ENCODE measurements around the gene ITSN1.

DNA sequence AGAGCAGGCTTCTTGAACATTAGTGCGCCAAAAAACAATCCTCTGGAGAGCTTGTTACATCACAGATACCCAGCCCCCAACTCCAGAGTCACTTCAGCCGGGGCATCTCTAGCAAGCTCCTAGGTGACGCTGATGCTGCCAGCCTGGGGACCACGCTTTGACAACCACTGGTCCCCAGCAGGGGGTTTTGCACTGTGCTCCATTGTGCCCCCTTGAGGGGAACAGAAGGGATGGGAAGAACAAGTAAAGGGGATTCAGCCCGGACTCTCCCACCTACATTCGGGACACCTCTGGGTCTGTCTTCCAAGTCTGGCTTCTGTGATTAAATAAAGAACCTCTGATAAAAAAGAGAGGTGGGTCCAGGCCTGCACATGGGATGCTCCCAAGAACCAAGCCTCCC is 212.9 kb downstream of the ITSN1 start:
- TF ChIP-seq TAF1 (IDR thresholded peaks at IDR 0.05; ENCODE audit: borderline replicate concordance, insufficient read depth, low read length) (no peak), POLR2AphosphoS5 (IDR thresholded peaks at IDR 0.05; ENCODE audit: low read depth, low read length) (no peak), SIN3A (IDR thresholded peaks at IDR 0.05; ENCODE audit: borderline replicate concordance, insufficient read depth, low read length) (no peak), FOXP2 (optimal IDR thresholded peaks at IDR 0.05; ENCODE audit: borderline replicate concordance, extremely low read depth, extremely low read length, insufficient read depth) (no peak)
- TF ChIP-seq, protein P1, sequence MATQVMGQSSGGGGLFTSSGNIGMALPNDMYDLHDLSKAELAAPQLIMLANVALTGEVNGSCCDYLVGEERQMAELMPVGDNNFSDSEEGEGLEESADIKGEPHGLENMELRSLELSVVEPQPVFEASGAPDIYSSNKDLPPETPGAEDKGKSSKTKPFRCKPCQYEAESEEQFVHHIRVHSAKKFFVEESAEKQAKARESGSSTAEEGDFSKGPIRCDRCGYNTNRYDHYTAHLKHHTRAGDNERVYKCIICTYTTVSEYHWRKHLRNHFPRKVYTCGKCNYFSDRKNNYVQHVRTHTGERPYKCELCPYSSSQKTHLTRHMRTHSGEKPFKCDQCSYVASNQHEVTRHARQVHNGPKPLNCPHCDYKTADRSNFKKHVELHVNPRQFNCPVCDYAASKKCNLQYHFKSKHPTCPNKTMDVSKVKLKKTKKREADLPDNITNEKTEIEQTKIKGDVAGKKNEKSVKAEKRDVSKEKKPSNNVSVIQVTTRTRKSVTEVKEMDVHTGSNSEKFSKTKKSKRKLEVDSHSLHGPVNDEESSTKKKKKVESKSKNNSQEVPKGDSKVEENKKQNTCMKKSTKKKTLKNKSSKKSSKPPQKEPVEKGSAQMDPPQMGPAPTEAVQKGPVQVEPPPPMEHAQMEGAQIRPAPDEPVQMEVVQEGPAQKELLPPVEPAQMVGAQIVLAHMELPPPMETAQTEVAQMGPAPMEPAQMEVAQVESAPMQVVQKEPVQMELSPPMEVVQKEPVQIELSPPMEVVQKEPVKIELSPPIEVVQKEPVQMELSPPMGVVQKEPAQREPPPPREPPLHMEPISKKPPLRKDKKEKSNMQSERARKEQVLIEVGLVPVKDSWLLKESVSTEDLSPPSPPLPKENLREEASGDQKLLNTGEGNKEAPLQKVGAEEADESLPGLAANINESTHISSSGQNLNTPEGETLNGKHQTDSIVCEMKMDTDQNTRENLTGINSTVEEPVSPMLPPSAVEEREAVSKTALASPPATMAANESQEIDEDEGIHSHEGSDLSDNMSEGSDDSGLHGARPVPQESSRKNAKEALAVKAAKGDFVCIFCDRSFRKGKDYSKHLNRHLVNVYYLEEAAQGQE (IDR thresholded peaks at IDR 0.05; ENCODE audit: insufficient read depth in 1 of 2, low read depth in 2 of 2, low read length in 2 of 2): no peak

All from PFSK-1 (cell line).